HG03469 (cell line): Measurements from ENCODE around the gene RBFOX2.
"Not testable (repeated sequence)": the region's sequence is repeated elsewhere in the genome, so short reads cannot be mapped to it uniquely, and the experiment has no call there.

Experiments used
- ATAC-seq: cut with Tn5 transposase; IDR thresholded peaks from one replicate; pipeline ENCODE4 v1.9.1; 2021; ENCODE audit warnings: mild to moderate bottlenecking, moderate library complexity, moderate number of reproducible peaks; ENCODE audit not compliant: unreplicated experiment

The RBFOX2 gene

GRCh38 chr22:36010090-36010489 is 18.5 kb downstream of the RBFOX2 start:
- no peak for ATAC-seq

GRCh38 chr22:36009085-36009484 is 19.5 kb downstream of the RBFOX2 start:
- no peak for ATAC-seq

- ATAC-seq: no peak
Observed at GRCh38 chr22:36008565-36008964, 20.1 kb downstream of the RBFOX2 start.

GRCh38 chr22:36008131-36008530 is 20.5 kb downstream of the RBFOX2 start:
- no peak for ATAC-seq

- no peak for ATAC-seq
Observed at GRCh38 chr22:36003972-36004674, 24.5 kb downstream of the RBFOX2 start.

- ATAC-seq: no peak
Observed at GRCh38 chr22:36002718-36003260, 25.8 kb downstream of the RBFOX2 start.

GRCh38 chr22:36002084-36002483 is 26.5 kb downstream of the RBFOX2 start:
- no peak for ATAC-seq

GRCh38 chr22:35998748-35999147 is 29.9 kb downstream of the RBFOX2 start:
- no peak for ATAC-seq

- no peak for ATAC-seq
Observed at GRCh38 chr22:35997438-35997837, 31.2 kb downstream of the RBFOX2 start.

GRCh38 chr22:35996596-35996995 is 32.0 kb downstream of the RBFOX2 start:
- no peak for ATAC-seq

GRCh38 chr22:35995772-35996171 is 32.9 kb downstream of the RBFOX2 start:
- no peak for ATAC-seq

- no peak for ATAC-seq
Observed at GRCh38 chr22:35995348-35995747, 33.3 kb downstream of the RBFOX2 start.

GRCh38 chr22:35993727-35994126 is 34.9 kb downstream of the RBFOX2 start:
- not testable (repeated sequence) for ATAC-seq

- ATAC-seq: no peak
Observed at GRCh38 chr22:35993048-35993714, 35.4 kb downstream of the RBFOX2 start.

GRCh38 chr22:35991168-35991567 is 37.5 kb downstream of the RBFOX2 start:
- ATAC-seq: no peak

GRCh38 chr22:35988030-35988429 is 40.6 kb downstream of the RBFOX2 start:
- no peak for ATAC-seq

- ATAC-seq: no peak
Observed at GRCh38 chr22:35987487-35987886, 41.1 kb downstream of the RBFOX2 start.

- ATAC-seq: no peak
Observed at GRCh38 chr22:35986088-35986487, 42.5 kb downstream of the RBFOX2 start.

- ATAC-seq: no peak
Observed at GRCh38 chr22:35985371-35985770, 43.3 kb downstream of the RBFOX2 start.

GRCh38 chr22:35984183-35985175 is 44.1 kb downstream of the RBFOX2 start:
- ATAC-seq: no peak

- no peak for ATAC-seq
Observed at GRCh38 chr22:35981900-35982299, 46.7 kb downstream of the RBFOX2 start.
